ENCODE data around the gene EEFSEC.

- no peak for TF ChIP-seq POLR2A (IDR thresholded peaks at IDR 0.05)
- TF ChIP-seq CTCF (IDR thresholded peaks at IDR 0.05), result no peak
These were observed 271.3 kb downstream of the EEFSEC start for GRCh38 chr3:128424508-128425069.

Data from adrenal gland (tissue), 5 donors.